Nucleus accumbens (tissue), 56 donors: ENCODE results near the gene DAND5.

ENCODE experiments used
- DNase-seq, 56 donors: peaks; one replicate each; lab custom pipeline; 2025; lab: John Stamatoyannopoulos, UW

The DAND5 gene, protein sequence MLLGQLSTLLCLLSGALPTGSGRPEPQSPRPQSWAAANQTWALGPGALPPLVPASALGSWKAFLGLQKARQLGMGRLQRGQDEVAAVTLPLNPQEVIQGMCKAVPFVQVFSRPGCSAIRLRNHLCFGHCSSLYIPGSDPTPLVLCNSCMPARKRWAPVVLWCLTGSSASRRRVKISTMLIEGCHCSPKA

DNA sequence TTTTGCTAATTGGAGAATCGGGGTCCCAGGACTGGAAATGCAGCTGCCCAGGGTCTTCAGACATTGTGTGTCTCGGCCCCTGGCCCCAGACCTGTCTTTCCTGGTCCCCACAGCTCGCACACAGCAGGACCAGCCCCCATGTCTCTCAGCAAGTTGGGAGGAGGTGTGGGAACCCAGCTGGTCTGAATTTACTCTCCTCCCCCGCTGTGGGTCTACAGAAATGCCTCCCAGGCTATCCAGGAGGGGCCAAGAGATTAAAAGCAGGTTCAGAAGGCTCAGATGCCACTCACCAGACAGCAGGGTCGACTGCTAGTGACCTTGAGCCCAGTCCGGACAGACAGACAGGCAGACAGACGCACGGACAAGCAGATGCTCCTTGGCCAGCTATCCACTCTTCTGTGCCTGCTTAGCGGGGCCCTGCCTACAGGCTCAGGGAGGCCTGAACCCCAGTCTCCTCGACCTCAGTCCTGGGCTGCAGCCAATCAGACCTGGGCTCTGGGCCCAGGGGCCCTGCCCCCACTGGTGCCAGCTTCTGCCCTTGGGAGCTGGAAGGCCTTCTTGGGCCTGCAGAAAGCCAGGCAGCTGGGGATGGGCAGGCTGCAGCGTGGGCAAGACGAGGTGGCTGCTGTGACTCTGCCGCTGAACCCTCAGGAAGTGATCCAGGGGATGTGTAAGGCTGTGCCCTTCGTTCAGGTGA is at the start of gene DAND5:
Gene DAND5, plus strand, starts transcription at position 285 of the 697 bp plus-strand sequence. Its CDS starts 85 bp downstream, at position 370.
- peak in 42 of 56 donors; percentile 7 to 78 (median 38) for DNase-seq

GRCh38 chr19:12921047-12921446 is 48.3 kb upstream of the DAND5 start:
- no peak for DNase-seq

DNA sequence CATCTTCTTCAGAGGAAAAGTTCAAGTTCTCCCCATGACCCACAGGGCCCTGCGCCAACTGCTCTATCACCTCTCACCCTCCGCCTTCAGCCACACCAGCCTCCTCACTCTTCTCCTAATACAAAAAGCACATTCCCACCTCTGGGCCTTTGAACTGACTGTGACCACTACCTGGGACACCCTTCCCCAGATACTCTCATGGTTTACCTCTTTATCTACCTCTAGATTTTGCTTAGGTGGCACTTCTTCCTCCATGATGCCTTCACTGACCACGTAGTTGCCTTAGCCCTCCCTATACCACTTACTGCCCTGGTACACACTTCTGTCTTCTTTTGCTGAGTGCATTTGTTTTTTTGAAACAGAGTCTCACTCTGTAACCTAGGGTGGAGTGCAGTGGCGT is 46.4 kb upstream of the DAND5 start:
- no peak for DNase-seq

DNA sequence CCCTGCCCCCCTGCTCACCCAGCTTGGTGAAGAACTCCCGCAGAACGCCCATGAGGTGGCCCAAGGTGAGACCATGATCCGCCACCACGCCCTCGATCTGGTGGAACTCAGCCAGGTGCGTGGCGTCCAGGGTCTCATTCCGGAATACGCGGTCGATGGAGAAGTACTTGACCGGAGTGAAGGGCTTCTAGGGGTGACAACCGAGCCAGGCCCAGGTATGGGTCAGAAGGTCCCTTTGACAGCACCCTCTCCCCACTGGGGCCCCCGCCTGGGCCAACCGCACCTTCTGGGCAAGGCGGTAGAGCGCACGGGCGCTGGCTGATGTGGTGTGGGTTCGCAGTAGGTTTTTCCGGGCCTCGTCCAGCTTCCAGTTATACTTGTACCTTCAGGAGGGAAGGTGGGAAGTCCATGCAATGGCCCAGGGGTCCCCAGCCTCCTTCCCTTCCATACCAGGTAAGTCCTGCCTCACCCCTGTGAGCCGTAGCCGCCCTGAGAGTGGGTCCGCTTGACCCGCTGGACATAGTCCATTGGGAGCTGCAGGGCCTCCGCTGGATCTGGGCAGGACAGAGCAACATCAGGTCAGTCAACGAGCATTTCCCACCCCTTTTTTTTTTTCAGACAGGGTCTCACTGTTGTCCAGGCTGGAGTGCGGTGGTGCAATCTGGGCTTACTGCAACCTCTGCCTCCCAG is 44.6 kb upstream of the DAND5 start:
- DNase-seq: no peak

DNA sequence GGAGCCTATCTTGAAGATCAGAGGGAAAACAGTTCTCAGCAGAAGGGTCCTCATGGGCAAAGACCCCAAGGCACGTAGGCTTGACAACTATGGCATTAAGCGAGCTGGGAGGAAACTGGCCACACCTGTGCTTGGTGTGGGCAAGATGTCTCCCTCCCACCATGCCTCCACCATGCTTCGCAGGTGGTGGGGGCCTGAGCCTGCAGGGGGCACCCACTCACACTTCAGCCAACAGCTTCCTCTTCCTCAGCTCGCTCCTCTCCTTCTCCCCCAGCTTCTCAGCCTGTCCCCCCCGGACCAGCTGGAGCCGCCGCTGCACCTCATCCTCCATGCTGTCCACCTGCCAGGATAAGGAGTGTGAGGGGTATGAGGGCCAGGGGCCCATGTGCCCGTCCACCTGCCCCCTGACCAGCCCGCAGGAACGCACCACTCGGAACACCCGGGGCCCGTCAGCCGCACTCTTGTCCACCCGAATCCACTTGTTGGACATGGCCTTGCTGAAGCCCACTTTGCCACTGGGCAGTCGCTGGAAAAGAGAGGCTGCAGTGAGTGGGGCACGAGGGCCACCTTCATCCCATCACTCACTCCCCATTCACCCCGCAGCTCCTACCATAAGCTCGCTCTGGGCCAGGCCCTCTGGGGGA is 39.3 kb upstream of the DAND5 start:
- DNase-seq: no peak

- DNase-seq: no peak
Measured at GRCh38 chr19:12932392-12933286, 36.7 kb upstream of the DAND5 start.

DNA sequence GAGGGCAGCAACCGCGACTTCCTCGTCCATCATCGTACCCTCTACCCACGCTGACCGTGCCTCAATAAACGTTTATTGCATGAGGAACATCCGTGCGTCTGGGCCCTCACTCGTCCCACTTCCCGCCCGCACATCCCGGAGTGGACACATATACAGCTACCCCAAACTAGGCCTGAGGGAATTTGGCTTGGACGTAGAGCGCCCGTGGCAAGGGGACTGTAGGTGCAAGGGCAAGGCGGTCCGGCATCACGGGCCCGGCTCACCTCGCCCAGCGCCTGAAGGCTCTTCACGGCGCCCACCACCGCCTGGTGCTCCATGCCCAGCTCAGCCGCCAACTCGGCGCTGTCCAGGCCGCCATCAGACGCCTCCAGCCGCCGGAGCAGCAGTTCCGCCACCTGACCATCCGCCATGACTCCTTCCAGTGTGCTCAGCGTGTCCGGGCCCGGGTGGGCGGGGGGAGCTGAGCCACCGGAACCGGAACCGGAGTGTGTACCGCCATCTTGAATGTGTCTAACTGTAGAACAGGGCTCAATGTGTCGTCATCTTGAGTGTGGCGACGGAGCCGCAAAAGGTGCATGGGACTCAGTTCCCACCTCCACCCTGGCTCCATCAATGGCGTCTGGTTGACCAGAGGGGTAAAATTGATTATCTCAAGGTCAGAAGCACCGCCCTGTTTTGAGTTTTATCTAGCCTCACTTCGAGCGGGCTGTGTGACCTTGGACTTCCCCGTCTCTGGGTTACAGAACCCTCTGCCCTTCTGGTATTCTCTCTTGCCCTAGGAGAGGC is 35.9 kb upstream of the DAND5 start, which contains the start of gene FARSA:
Gene FARSA, minus strand, starts transcription at position 425 of the 786 bp plus-strand sequence. Its CDS starts 15 bp downstream, at position 410.
- peak; percentile 51 to 97 (median 92) for DNase-seq

DNA sequence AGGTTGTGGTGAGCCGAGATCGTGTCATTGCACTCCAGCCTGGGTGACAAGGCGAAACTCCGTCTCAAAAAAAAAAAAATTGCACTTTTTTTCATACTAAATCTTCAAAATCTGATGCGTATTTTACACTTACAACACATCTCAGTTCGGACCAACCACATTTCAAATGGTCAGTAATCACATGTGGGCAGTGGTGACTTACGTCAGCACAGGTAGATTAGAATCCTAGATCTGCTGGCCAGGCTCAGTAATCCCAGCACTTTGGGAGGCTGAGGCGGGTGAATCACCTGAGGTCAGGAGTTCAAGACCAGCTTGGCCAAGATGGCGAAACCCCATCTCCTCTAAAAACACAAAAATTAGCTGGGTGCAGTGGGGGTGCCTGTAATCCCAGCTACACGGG is 34.3 kb upstream of the DAND5 start:
- no peak for DNase-seq

- no peak for DNase-seq
Measured at GRCh38 chr19:12936582-12936981, 32.8 kb upstream of the DAND5 start.

DNA sequence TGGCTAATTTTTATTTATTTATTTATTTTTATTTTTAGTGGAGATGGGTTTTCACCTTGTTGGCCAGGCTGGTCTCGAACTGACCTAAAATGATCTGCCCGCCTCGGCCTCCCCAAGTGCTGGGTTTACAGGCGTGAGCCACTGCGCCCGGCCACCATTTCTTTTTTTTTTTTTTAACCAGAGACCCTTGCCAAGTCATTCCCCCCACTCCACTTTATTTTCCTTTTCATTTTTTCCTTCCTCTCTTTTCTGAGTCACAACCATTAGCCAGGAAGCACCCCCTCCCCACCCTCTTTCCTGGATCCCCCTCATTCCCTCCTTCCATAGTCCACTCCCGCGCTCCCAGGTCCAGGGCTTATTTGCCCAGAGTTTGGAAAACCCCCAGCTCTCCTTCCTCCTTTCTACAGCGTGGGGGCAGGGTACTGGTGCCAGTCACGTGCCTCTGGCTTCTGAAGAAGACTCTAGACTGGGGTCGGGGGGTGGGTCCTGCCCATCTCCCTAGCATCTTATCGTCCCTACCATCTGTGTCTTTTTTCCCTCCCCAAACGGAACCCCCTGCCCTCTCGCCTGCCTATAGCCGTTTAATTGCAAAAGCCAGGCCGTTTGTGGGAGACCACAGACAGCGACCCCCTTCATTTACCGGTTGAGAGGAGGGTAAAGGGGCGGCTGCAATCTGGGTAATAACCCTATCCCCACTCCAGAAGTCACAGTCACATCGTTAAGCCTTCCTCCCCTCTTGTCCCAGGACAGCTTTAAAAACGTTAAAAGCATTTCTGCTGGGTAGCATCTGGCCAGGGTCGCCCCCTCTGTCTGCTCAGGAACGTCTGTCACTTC is 32.1 kb upstream of the DAND5 start:
- peak in 10 of 56 donors; percentile 9 to 41 (median 25) for DNase-seq

GRCh38 chr19:12937927-12938778 is 31.2 kb upstream of the DAND5 start, which contains the start of gene CALR:
Gene CALR (plus strand): TSS chr19:12938609. CDS start chr19:12938680, 71 bp downstream.
- DNase-seq: peak; percentile 86 to 100 (median 99)

GRCh38 chr19:12938779-12939601 is 30.4 kb upstream of the DAND5 start:
- peak in 2 of 56 donors; percentile 23 to 47 for DNase-seq

DNA sequence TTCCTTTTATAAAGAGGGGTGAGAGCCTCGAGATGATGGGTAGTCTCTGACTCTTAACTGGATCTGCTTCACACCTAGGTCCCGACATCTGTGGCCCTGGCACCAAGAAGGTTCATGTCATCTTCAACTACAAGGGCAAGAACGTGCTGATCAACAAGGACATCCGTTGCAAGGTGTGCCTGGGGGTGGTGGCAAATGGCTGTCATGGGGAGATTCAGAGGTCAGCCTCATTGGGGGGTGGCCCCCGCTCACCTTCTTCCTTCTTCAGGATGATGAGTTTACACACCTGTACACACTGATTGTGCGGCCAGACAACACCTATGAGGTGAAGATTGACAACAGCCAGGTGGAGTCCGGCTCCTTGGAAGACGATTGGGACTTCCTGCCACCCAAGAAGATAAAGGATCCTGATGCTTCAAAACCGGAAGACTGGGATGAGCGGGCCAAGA is 29.4 kb upstream of the DAND5 start:
- no peak for DNase-seq

GRCh38 chr19:12940897-12941296 is 28.5 kb upstream of the DAND5 start:
- DNase-seq: no peak

DNA sequence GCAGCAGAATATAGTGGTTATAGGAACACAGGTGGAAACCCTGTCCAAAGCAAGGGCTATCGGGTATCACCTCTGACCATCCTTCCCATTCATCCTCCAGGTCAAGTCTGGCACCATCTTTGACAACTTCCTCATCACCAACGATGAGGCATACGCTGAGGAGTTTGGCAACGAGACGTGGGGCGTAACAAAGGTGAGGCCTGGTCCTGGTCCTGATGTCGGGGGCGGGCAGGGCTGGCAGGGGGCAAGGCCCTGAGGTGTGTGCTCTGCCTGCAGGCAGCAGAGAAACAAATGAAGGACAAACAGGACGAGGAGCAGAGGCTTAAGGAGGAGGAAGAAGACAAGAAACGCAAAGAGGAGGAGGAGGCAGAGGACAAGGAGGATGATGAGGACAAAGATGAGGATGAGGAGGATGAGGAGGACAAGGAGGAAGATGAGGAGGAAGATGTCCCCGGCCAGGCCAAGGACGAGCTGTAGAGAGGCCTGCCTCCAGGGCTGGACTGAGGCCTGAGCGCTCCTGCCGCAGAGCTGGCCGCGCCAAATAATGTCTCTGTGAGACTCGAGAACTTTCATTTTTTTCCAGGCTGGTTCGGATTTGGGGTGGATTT is 25.8 kb upstream of the DAND5 start:
- DNase-seq: no peak
